Measurements from ENCODE around the gene CRNKL1.

The CRNKL1 gene

DNA sequence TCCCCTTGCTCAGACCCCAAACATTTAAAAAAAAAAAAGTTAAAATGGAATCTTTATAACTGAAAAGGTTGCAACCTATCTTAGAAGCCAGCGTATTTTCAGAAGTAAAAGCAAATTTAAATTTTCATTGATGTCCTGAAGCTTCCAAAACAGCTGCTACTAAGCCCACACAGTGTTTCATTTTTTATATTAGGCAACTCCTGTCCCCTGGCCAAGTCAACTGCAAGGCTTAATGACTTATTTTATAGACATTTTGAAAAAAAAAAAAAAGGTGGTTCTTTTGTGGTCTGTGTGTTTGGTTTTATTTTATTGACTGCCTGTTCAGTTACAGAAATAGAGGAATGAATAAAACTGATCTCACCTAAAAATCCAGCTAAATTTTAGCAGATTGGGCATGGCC, 13.1 kb upstream of the CRNKL1 start:
- no peaks in the 10 kb centered on the region for H3K79me2 ChIP-seq
- no peak overlapping the region for H2AFZ ChIP-seq
- no peaks in the 10 kb centered on the region for H3K9me3 ChIP-seq (ENCODE audit: control insufficient read depth, low read length)
- H3K9ac ChIP-seq, result no peak overlapping the region
- H3K4me3 ChIP-seq (ENCODE audit: low read depth, low read length), result no peak overlapping the region
- H3K27ac ChIP-seq, result no peak overlapping the region
- H3K4me1 ChIP-seq, result no peaks in the 10 kb centered on the region
- no peak overlapping the region for H3K4me2 ChIP-seq (ENCODE audit: low read length)
- TF ChIP-seq, protein P1, sequence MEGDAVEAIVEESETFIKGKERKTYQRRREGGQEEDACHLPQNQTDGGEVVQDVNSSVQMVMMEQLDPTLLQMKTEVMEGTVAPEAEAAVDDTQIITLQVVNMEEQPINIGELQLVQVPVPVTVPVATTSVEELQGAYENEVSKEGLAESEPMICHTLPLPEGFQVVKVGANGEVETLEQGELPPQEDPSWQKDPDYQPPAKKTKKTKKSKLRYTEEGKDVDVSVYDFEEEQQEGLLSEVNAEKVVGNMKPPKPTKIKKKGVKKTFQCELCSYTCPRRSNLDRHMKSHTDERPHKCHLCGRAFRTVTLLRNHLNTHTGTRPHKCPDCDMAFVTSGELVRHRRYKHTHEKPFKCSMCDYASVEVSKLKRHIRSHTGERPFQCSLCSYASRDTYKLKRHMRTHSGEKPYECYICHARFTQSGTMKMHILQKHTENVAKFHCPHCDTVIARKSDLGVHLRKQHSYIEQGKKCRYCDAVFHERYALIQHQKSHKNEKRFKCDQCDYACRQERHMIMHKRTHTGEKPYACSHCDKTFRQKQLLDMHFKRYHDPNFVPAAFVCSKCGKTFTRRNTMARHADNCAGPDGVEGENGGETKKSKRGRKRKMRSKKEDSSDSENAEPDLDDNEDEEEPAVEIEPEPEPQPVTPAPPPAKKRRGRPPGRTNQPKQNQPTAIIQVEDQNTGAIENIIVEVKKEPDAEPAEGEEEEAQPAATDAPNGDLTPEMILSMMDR (IDR thresholded peaks at IDR 0.05), result no peak
- H3K36me3 ChIP-seq (ENCODE audit: control insufficient read depth, insufficient read depth, low read length), result no peaks in the 10 kb centered on the region
- no peaks in the 10 kb centered on the region for H3K27me3 ChIP-seq (ENCODE audit: control insufficient read depth, insufficient read depth, low read length)

DNA sequence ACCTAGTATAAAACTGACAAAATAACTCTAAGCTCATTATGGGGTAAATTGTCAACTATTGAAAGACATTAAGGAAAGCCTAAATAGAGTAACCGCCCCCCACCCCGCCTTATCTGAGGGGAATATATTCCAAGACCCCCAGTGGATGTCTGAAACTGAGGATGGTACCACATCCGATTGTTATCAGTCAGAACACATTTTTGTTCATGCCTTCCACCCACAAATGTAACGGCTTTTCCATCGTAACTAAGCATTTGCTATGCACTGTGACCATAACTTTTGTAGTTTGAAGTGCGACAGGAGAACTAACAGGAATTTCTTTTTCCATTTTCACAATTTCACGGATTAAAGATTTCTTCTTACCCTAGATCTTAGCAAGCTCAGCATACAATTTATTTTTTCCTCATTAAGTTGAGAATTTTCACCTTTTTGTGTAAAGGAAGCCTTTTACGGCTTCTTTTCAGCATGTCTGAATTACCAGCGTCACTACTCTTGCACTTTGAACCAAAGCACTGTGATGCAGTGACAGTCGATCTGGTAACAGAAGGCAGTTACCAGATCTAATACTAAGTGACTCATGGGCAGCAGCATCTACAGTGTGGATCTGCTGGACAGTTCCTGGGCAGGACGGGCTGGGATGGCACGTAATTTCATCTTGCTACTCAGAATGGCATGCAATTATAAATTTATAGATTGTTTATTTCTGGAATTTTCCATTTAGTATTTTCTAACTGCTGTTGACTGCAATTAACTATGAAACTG, 11.9 kb upstream of the CRNKL1 start:
- H2AFZ ChIP-seq, result no peak overlapping the region

DNA sequence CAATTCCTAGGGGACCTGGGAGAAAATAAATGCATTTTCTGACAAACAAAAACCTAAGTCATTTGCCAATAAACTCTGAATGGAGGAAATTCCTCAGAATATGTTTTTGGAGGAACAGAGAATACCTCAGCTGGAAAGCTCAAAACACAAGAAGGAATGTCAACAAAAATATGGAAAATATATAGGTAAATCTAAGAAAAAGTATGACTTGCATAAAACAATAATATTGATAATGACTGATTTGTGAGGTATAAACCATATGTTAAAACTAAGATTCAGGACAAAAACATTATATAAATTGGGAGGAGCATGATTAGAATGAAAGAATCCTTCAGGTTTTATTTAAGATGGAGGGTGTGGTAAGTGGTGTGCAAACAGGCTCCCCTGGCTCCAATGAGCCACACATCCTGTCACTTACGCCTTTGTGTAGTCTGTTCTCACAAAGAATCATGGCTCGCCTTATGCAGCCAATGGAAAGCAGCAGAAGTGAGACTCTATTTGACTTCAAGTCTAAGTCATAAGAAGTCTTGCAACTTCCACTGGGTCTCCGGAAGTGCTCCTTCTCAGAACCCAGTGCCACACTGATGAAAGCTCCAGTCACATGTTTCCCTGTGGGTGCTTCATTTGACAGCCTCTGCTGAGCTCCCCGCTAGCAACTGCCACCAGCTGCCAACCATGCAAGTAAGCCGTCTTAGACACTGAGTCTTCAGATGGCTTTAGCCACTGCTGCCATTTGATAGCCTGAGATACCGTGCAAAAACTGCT, 8.2 kb upstream of the CRNKL1 start:
- H3K27me3 ChIP-seq (ENCODE audit: control insufficient read depth, insufficient read depth, low read length), result no peaks in the 10 kb centered on the region
- no peak overlapping the region for H3K4me3 ChIP-seq (ENCODE audit: low read depth, low read length)
- no peak overlapping the region for H3K9ac ChIP-seq
- no peaks in the 10 kb centered on the region for H3K9me3 ChIP-seq (ENCODE audit: control insufficient read depth, low read length)
- TF ChIP-seq, protein P1 (IDR thresholded peaks at IDR 0.05), result no peak
- no peaks in the 10 kb centered on the region for H3K79me2 ChIP-seq
- no peak overlapping the region for H3K27ac ChIP-seq
- no peaks in the 10 kb centered on the region for H3K4me1 ChIP-seq
- H2AFZ ChIP-seq, result no peak overlapping the region
- no peaks in the 10 kb centered on the region for H3K36me3 ChIP-seq (ENCODE audit: control insufficient read depth, insufficient read depth, low read length)
- no peak overlapping the region for H3K4me2 ChIP-seq (ENCODE audit: low read length)

More for the DNA sequence above, 11.9 kb upstream of the CRNKL1 start:
- H3K9ac ChIP-seq, result no peak overlapping the region
- H3K79me2 ChIP-seq, result no peaks in the 10 kb centered on the region
- H3K9me3 ChIP-seq (ENCODE audit: control insufficient read depth, low read length), result no peaks in the 10 kb centered on the region
- H3K27ac ChIP-seq, result no peak overlapping the region
- H3K4me3 ChIP-seq (ENCODE audit: low read depth, low read length), result no peak overlapping the region
- TF ChIP-seq, protein P1 (IDR thresholded peaks at IDR 0.05), result no peak
- no peak overlapping the region for H3K4me2 ChIP-seq (ENCODE audit: low read length)
- no peaks in the 10 kb centered on the region for H3K36me3 ChIP-seq (ENCODE audit: control insufficient read depth, insufficient read depth, low read length)
- H3K4me1 ChIP-seq, result no peaks in the 10 kb centered on the region
- H3K27me3 ChIP-seq (ENCODE audit: control insufficient read depth, insufficient read depth, low read length), result no peaks in the 10 kb centered on the region

DNA sequence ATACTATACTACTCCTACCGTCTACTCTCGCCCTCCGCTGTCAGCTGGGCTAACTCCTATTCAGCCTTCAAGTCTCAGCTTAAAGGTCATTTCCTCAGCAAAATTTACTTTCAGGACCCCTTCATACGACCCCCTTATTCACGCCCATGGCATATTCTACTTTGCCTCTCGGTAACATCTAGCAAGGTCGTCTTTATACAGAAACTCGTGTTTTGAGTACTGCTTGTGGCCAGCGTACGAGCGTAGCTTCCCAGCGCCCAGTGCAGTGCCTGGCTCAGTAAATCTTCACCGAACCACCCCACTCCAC, 546 bp downstream of the CRNKL1 start:
- Histone ChIP-seq H3K27me3 (ENCODE audit: control insufficient read depth, insufficient read depth, low read length) (no peaks in the 10 kb centered on the region), H3K27ac (peak overlapping the region; percentile 80), H3K9ac (peak overlapping the region; percentile 68), H2AFZ (peak overlapping the region; percentile 95), H3K4me3 (ENCODE audit: low read depth, low read length) (peak overlapping the region; percentile 84), H3K4me1 (peaks cover 5% of the 10 kb centered on the region), H3K9me3 (ENCODE audit: control insufficient read depth, low read length) (no peaks in the 10 kb centered on the region), H3K79me2 (peaks cover 5% of the 10 kb centered on the region), H3K4me2 (ENCODE audit: low read length) (peak overlapping the region; percentile 59), H3K36me3 (ENCODE audit: control insufficient read depth, insufficient read depth, low read length) (no peaks in the 10 kb centered on the region)
- TF ChIP-seq, protein P1 (IDR thresholded peaks at IDR 0.05), result no peak
